Erythroblast (primary cell): ENCODE results near the gene ARHGEF37.
"Not testable (repeated sequence)": the region's sequence is repeated elsewhere in the genome, so short reads cannot be mapped to it uniquely, and the experiment has no call there.

Source experiments
- DNase-seq, 2 experiments: peaks; one replicate each; lab custom pipeline; 2025; lab: John Stamatoyannopoulos, UW
- GATA1 ChIP-seq: IDR thresholded peaks from 2 replicates; pipeline ENCODE4 v1.6.1; 2011; ENCODE audit warnings: low read depth, mild to moderate bottlenecking, control low read depth, low read length, moderate library complexity
- POLR2A ChIP-seq: IDR thresholded peaks from 2 replicates; pipeline ENCODE4 v1.6.1; 2011; ENCODE audit warnings: mild to moderate bottlenecking, low read length

Gene ARHGEF37

GRCh38 chr5:149583394-149583793, 2.1 kb downstream of the ARHGEF37 start:
- no peak for TF ChIP-seq GATA1
- peak; percentile 50 for TF ChIP-seq POLR2A
- DNase-seq: peak; percentile 12 to 61

GRCh38 chr5:149584121-149584520, 2.8 kb downstream of the ARHGEF37 start:
- no peak for DNase-seq
- no peak for TF ChIP-seq GATA1
- no peak for TF ChIP-seq POLR2A

- no peak for DNase-seq
- TF ChIP-seq GATA1 (no peak), POLR2A (no peak)
These were observed 4.6 kb downstream of the ARHGEF37 start for GRCh38 chr5:149585910-149586309.

GRCh38 chr5:149586708-149587318, 5.5 kb downstream of the ARHGEF37 start:
- TF ChIP-seq GATA1 (no peak), POLR2A (no peak)
- no peak for DNase-seq

- DNase-seq: peak in 1 of 2 experiments; percentile 35
- TF ChIP-seq GATA1 (no peak), POLR2A (no peak)
These were observed 7.6 kb downstream of the ARHGEF37 start for GRCh38 chr5:149588936-149589335.

- DNase-seq: no peak
- TF ChIP-seq GATA1: no peak
- no peak for TF ChIP-seq POLR2A
These were observed 12.1 kb downstream of the ARHGEF37 start for GRCh38 chr5:149593370-149593769.

GRCh38 chr5:149594206-149594895, 13.1 kb downstream of the ARHGEF37 start:
- no peak for DNase-seq
- TF ChIP-seq GATA1 (no peak), POLR2A (peak; percentile 15)

- DNase-seq: not testable (repeated sequence)
These were observed 13.8 kb downstream of the ARHGEF37 start for GRCh38 chr5:149595105-149595504.

- DNase-seq: no peak
- TF ChIP-seq POLR2A (no peak), GATA1 (no peak)
These were observed 15.4 kb downstream of the ARHGEF37 start for GRCh38 chr5:149596712-149597111.

GRCh38 chr5:149597618-149598017, 16.3 kb downstream of the ARHGEF37 start:
- DNase-seq: no peak
- TF ChIP-seq GATA1 (no peak), POLR2A (no peak)

- not testable (repeated sequence) for DNase-seq
These were observed 16.9 kb downstream of the ARHGEF37 start for GRCh38 chr5:149598234-149598633.

GRCh38 chr5:149598966-149599365, 17.7 kb downstream of the ARHGEF37 start:
- no peak for DNase-seq
- no peak for TF ChIP-seq POLR2A
- TF ChIP-seq GATA1: no peak

GRCh38 chr5:149599375-149599774, 18.1 kb downstream of the ARHGEF37 start:
- DNase-seq: no peak
- TF ChIP-seq POLR2A (no peak), GATA1 (no peak)

GRCh38 chr5:149600932-149601331, 19.6 kb downstream of the ARHGEF37 start:
- no peak for DNase-seq
- TF ChIP-seq POLR2A (no peak), GATA1 (no peak)

- peak; percentile 87 to 88 for DNase-seq
These were observed 21.9 kb downstream of the ARHGEF37 start for GRCh38 chr5:149603210-149603609.

More at GRCh38 chr5:149603210-149603609, 21.9 kb downstream of the ARHGEF37 start:
- no peak for TF ChIP-seq GATA1
- TF ChIP-seq POLR2A: no peak
